IMR-90 (cell line): Measurements from ENCODE around the gene IPO13. TPM values are rescaled to one million over a fixed set of nuclear protein-coding genes. Genes with fewer than 3 reads are reported as not detected.

ENCODE experiments used
- BHLHE40 ChIP-seq: fragments of 150-350 bp; IDR thresholded peaks from 2 replicates; pipeline ENCODE4 v1.6.1; 2016; ENCODE audit warnings: mild to moderate bottlenecking, low read depth, low read length
- FOS ChIP-seq: fragments of 150-350 bp; IDR thresholded peaks from 2 replicates; pipeline ENCODE4 v1.6.1; 2016; ENCODE audit warnings: low read depth, low read length
- MAFK ChIP-seq: IDR thresholded peaks from 2 replicates; pipeline ENCODE4 v1.6.1; 2012; ENCODE audit warnings: low read depth, low read length, improper control_type of control experiment
- MXI1 ChIP-seq: IDR thresholded peaks from 2 replicates; pipeline ENCODE4 v1.6.1; 2012; ENCODE audit warnings: low read depth, mild to moderate bottlenecking, low read length, moderate library complexity, borderline replicate concordance
- NFE2L2 ChIP-seq: fragments of 150-350 bp; IDR thresholded peaks from 2 replicates; pipeline ENCODE4 v1.6.1; 2016; ENCODE audit warnings: low read depth, mild to moderate bottlenecking, low read length
- RAD21 ChIP-seq: IDR thresholded peaks from 2 replicates; pipeline ENCODE4 v1.6.1; 2012; ENCODE audit warnings: low read length, improper control_type of control experiment
- SMC3 ChIP-seq: fragments of 150-350 bp; IDR thresholded peaks from 2 replicates; pipeline ENCODE4 v1.6.1; 2016; ENCODE audit warnings: low read depth, mild to moderate bottlenecking, antibody characterized with exemption, low read length, moderate library complexity
- polyA plus RNA-seq, 3 experiments: library from polyadenylated mRNA; depleted of rRNA; stranded (reverse); fragments of >200 nt; gene quantifications; 2 replicates each; pipeline ENCODE4 v1.2.3, GENCODE V29; 2012; ENCODE audit warnings: low replicate concordance in 1 of 3
- total RNA-seq: library from RNA; depleted of rRNA; stranded (reverse); fragments of >200 nt; gene quantifications from 2 replicates; pipeline ENCODE4 v1.2.3, GENCODE V29; 2012
- TF ChIP-seq, protein P1 (sequence below): conservative IDR thresholded peaks from 2 replicates; pipeline ENCODE4 v1.5.1; 2012; ENCODE audit warnings: mild to moderate bottlenecking, low read depth, low read length, improper control_type of control experiment
- TF ChIP-seq, protein P2 (sequence below): fragments of 150-350 bp; IDR thresholded peaks from 2 replicates; pipeline ENCODE4 v1.6.1; 2017; ENCODE audit warnings: mild to moderate bottlenecking, antibody characterized with exemption, low read length, low read depth

The IPO13 gene
- total and polyA plus RNA-seq, 2 of the 4 experiments (the other 2 are of a cell fraction), result 15.2 to 18.7 TPM

DNA sequence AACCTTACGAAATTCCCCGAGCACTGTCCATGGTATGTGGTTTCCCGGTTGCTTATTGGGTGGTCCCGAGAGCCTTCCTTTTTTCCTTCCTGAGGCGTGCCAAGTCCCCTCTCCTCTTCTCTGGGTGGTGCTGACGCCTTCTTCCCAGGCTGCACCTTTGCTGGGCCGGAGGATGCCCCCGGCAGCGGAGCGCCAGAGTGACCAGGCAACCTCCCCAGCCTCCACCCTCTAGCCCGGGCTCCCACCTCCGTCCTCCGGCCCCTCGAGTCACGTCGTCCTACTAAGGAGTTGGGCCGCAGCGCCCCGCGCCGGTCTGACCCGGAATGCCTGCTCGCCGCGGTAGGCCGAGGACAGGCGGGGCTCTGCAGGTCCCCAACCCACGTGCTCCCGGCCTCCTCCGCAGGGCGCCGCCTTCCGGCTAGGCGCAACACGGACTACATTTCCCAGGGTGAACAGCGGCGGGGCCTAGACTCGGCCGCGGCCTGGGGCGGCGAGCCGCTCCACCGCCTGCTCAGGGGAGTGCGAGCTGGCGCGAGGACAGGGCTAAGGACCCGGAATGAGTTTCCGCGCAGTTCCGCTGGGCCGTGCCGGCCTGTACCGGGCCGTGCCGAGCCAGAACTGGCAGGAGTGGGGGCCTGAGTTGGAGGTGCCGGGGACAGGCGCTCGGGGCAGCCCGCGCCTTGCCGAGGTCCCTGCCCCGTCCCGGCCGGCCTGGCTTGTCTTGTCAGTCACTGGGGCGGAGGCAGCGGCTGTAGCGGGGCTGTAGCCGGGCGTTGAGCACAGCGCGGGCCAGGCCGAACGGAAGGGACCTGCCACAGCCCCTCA is at the start of gene IPO13 (continued):
- TF ChIP-seq, protein P1, sequence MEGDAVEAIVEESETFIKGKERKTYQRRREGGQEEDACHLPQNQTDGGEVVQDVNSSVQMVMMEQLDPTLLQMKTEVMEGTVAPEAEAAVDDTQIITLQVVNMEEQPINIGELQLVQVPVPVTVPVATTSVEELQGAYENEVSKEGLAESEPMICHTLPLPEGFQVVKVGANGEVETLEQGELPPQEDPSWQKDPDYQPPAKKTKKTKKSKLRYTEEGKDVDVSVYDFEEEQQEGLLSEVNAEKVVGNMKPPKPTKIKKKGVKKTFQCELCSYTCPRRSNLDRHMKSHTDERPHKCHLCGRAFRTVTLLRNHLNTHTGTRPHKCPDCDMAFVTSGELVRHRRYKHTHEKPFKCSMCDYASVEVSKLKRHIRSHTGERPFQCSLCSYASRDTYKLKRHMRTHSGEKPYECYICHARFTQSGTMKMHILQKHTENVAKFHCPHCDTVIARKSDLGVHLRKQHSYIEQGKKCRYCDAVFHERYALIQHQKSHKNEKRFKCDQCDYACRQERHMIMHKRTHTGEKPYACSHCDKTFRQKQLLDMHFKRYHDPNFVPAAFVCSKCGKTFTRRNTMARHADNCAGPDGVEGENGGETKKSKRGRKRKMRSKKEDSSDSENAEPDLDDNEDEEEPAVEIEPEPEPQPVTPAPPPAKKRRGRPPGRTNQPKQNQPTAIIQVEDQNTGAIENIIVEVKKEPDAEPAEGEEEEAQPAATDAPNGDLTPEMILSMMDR, result peak; percentile 66
- TF ChIP-seq MXI1 (peak; percentile 98), BHLHE40 (no peak), FOS (no peak), NFE2L2 (no peak), SMC3 (no peak; the same call in none of the 2 replicates), MAFK (no peak), RAD21 (peak; percentile 59)
- TF ChIP-seq, protein P2, sequence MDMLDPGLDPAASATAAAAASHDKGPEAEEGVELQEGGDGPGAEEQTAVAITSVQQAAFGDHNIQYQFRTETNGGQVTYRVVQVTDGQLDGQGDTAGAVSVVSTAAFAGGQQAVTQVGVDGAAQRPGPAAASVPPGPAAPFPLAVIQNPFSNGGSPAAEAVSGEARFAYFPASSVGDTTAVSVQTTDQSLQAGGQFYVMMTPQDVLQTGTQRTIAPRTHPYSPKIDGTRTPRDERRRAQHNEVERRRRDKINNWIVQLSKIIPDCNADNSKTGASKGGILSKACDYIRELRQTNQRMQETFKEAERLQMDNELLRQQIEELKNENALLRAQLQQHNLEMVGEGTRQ, result peak; percentile 88
